Suppressor macrophage treated with lipopolysaccharide for 1 hour (primary cell): ENCODE data around the gene GNAT1.

ENCODE experiments used
- DNase-seq, 3 donors: peaks; one replicate each; pipeline ENCODE4 v3.0.0-alpha.2; 2020 to 2022

The GNAT1 gene

DNA sequence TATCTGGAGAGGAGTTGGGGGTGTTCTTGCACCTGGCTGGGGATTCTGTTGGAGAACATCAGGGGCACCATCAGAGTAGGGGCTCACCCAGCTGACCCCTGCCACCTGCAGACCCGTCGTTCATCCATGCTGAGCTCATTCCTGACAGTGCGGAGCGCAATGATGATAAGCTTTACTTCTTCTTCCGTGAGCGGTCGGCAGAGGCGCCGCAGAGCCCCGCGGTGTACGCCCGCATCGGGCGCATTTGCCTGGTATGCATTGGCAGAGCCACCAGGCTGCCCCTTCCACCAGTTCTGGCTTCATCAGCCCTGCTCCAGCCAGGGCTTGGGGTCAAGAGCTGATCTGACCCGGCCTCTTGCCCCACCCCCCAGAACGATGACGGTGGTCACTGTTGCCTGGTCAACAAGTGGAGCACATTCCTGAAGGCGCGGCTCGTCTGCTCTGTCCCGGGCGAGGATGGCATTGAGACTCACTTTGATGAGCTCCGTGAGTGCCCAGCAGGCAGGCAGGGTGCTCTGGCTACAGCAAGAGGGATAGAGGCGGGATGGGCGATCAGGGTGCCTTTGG lies 8.8 kb upstream of the GNAT1 start:
- no peak for DNase-seq

- no peak for DNase-seq
These were observed 7.7 kb upstream of the GNAT1 start for GRCh38 chr3:50183755-50184154.

GRCh38 chr3:50184242-50184978 lies 7.0 kb upstream of the GNAT1 start:
- DNase-seq = no peak

DNA sequence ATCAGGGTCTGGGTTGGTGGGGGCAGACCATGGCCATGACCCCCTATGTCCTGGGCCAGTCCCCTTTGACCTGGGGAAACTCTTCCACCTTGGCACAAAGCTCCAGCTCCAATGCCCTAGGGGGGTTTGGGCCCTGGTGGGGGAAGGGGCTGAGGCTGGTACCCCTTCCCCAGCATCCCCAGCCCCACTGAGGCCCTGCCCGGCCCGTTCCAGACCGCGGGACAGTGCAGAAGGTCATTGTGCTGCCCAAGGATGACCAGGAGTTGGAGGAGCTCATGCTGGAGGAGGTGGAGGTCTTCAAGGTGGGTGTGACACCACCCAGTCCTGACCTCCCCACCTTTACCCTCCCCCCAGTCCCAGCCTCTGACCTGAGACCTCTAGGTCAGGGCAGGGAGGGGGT lies 6.2 kb upstream of the GNAT1 start:
- DNase-seq = no peak

GRCh38 chr3:50186096-50186495 lies 5.3 kb upstream of the GNAT1 start:
- no peak for DNase-seq

DNA sequence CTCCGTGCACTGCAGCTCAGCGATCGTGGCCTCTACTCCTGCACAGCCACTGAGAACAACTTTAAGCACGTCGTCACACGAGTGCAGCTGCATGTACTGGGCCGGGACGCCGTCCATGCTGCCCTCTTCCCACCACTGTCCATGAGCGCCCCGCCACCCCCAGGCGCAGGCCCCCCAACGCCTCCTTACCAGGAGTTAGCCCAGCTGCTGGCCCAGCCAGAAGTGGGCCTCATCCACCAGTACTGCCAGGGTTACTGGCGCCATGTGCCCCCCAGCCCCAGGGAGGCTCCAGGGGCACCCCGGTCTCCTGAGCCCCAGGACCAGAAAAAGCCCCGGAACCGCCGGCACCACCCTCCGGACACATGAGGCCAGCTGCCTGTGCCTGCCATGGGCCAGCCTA lies 3.7 kb upstream of the GNAT1 start:
- DNase-seq = no peak

GRCh38 chr3:50189274-50189673 lies 2.1 kb upstream of the GNAT1 start:
- peak; percentile 77 to 88 (median 81) for DNase-seq

- no peak for DNase-seq
These were observed 1.4 kb upstream of the GNAT1 start for GRCh38 chr3:50189989-50190388.

- no peak for DNase-seq
These were observed 714 bp downstream of the GNAT1 start for GRCh38 chr3:50192124-50192523.

DNA sequence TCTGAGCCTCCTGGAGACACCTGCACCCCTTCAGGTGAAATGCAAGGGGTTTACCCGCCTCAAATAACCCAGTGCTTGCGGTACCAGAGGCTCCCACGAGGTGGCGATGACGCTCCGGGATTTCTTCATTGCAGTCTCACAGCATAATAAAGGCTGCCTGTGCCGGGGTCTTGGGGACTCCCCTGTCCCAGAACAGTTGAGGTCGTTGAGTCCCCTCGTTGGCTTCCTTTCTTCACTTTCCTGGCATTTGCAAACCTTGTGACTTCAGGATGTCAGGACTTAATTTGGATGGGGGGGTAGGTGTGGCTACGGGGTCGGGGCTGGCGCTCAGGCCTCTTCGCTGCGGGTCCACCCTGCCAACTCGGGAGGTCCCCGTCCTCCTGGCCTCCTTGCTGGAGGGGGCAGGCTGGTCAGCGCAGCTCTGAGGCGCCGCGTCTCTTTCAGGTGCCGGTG lies 1.3 kb downstream of the GNAT1 start:
- peak; percentile 76 to 77 (median 77) for DNase-seq

DNA sequence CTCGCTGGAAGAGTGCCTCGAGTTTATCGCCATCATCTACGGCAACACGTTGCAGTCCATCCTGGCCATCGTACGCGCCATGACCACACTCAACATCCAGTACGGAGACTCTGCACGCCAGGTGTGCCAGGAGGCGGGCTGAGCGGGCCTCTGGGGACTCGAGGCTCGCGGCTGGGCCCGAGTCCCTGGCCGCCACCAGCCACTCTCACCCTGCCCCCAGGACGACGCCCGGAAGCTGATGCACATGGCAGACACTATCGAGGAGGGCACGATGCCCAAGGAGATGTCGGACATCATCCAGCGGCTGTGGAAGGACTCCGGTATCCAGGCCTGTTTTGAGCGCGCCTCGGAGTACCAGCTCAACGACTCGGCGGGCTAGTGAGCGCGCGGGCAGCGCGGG lies 1.9 kb downstream of the GNAT1 start:
- DNase-seq = no peak

GRCh38 chr3:50193746-50194127 lies 2.3 kb downstream of the GNAT1 start:
- DNase-seq = no peak

- peak; percentile 62 to 79 (median 65) for DNase-seq
These were observed 2.9 kb downstream of the GNAT1 start for GRCh38 chr3:50194128-50194902.

- no peak for DNase-seq
These were observed 3.6 kb downstream of the GNAT1 start for GRCh38 chr3:50194903-50195500.

DNA sequence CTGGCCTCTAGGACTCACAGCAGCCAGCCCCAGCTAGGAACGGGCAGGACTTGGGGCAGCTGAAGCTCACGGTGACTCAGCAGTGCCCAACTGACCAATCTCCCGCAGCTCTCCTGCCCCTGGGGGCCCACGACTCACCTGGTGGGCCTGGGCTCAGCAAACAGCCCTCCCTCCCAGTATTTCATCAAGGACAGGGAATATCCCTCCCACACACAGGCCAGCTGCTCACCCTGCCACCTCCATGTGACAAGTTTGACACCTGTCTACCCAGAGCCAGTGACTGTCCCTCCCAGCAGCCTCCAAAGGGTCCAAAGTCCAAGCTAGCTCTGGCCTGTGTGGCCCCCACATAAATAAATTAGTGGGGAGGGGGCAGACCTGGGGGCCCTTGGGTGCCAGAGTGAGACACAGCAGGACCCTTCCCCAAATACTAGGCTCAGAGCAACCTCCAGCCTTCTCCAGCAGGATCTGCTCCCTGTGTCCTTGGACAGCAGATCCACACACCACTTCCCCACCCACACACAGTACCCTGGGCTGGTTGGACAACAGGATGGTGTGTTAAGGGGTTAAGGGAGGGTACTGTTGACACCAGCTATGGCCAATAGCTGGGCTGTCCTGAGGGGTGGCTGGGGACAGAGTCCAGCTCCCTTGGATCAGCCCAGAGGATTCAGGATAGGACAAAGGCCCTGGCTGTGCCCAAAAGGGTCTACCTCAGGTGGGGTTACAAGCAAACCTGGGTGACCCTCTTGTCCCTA lies 4.3 kb downstream of the GNAT1 start:
- no peak for DNase-seq

- DNase-seq = no peak
These were observed 4.9 kb downstream of the GNAT1 start for GRCh38 chr3:50196253-50196801.

GRCh38 chr3:50201573-50202315 lies 10.3 kb downstream of the GNAT1 start:
- no peak for DNase-seq

GRCh38 chr3:50202353-50203112 lies 11.1 kb downstream of the GNAT1 start:
- no peak for DNase-seq

DNA sequence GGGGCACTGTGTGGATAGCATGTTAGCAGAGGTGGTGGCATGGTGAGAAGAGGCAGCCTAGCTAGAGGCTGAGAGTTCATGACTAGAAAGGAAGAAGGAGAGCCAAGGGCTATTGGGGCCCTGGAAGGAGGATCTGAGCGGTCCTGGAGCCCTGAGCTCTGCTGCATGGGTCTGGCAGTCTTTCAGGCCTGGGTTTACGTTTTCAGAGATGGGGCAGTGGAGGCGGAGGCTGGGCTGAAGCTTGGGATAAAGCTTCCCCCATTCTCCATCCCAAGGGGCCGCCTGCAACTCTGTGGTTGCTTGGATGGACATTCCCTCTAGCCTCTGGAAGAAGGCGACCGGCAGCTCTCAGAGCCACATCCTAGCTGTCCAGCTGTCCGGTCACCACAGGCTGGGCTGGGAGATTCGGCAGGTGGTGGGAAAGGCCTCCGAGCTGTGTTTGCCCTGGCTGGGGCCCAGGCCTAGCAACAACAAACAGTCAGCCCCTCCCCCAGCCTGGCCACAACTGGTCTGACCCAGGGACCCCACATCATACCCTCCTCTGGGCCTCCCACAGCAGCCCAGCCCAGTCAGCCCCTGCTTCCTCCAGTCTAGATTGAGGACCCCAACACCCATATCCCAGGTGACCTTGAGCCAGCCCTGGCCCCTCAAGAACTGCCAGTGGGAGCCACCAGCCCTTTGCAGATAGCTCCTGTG lies 11.9 kb downstream of the GNAT1 start:
- DNase-seq = no peak
